H7 (cell line): ENCODE measurements around the gene NPDC1. TPM values are rescaled to one million over a fixed set of nuclear protein-coding genes. Genes with fewer than 3 reads are reported as not detected.
"Not testable (repeated sequence)": the region's sequence is repeated elsewhere in the genome, so short reads cannot be mapped to it uniquely, and the experiment has no call there.

Experiments
- DNase-seq: peaks from one replicate; pipeline ENCODE4 v3.0.0; 2012
- H3K27me3 ChIP-seq: 2 replicates; pipeline ENCODE4 v1.6.0; 2011; ENCODE audit warnings: mild to moderate bottlenecking, low read length; ENCODE audit not compliant: control insufficient read depth, insufficient read depth
- H3K36me3 ChIP-seq: replicated peaks from 2 replicates; pipeline ENCODE4 v1.5.1; 2011; ENCODE audit warnings: low read length; ENCODE audit not compliant: control insufficient read depth, insufficient read depth
- H3K4me3 ChIP-seq: 2 replicates; pipeline ENCODE4 v1.5.1; 2011; ENCODE audit warnings: low read depth, mild to moderate bottlenecking, control low read depth, low read length, moderate library complexity; ENCODE audit not compliant: insufficient read depth
- total RNA-seq: library from RNA; depleted of rRNA; stranded (reverse); fragments of >200 nt; shearing (Covaris generic); gene quantifications from 2 replicates; pipeline ENCODE4 v1.2.3, GENCODE V29; 2014

NPDC1 gene
- total RNA-seq, 1 experiment from 2014 or later: 10.1 TPM

DNA sequence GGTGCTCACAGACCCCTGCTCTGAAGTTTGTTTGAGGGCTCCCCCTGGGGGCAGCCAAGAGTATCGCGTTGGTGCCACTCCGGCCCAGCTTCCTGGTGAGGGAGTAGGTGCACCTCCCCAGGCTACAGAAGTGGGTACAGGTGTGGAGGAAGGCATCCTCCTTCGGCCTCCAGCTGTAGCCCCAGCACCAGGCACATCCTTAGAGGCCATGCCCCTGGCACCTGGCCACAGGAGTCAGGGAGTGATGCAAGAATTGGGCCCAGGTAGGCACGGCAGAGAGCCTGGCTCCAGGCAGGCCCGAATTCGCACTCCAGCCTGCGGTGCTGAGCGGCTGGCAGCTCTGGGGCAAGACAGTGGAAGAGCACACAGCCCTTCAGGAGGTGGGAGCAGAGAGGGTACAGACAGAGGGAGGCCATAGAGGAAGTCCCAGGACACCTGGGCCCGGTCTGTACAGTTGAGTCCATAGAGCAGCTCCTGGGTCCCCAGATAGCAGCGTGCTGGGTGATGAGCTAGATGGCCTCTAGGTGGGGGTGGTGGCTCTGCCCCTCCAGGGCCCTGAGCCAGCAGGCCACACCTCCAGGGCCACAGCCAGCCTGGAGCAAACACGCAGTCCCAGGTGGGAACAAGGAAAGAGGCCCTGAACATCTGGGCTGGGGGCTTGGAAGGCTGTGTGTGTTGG lies 22.0 kb upstream of the NPDC1 start:
- Histone ChIP-seq H3K27me3 (no peaks in the 10 kb centered on the region), H3K36me3 (peaks cover 8% of the 10 kb centered on the region), H3K4me3 (no peak overlapping the region)
- peak; percentile 93 for DNase-seq

- H3K36me3 ChIP-seq: peaks cover 8% of the 10 kb centered on the region
- no peak overlapping the region for H3K4me3 ChIP-seq
- no peaks in the 10 kb centered on the region for H3K27me3 ChIP-seq
- DNase-seq: no peak
Observed at GRCh38 chr9:137066096-137066861, 20.3 kb upstream of the NPDC1 start.

DNA sequence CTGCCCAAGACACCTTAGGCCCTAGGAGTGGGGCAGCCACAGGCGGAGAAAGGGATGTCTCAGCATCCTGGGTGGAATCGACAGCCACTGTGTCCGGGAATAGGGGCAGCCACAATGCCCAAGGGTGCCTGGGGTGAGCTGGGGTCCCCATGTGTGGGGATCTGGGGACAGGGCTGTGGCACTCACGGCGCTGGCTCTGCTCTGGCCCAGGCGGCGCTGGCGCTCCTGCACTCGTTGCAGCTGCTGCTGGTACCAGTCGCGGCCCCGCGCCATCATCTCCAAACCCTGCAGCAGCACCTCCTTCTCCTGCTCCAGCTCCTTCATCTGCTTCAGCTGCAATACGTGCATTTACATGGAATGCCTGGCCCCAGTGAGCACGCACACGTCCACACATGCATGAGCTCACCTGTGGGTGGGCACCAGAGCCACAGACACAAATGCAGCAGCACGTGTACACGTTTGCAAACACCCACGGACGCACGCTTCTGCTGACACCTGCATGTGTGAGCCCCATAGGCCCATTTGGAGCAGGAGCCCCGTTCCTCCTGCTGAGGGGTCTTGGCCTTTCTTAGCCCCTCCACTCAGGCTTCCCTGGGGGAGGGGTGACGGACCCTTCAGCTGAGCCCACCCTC lies 19.5 kb upstream of the NPDC1 start:
- no peaks in the 10 kb centered on the region for H3K27me3 ChIP-seq
- no peak overlapping the region for H3K4me3 ChIP-seq
- peaks cover 8% of the 10 kb centered on the region for H3K36me3 ChIP-seq
- no peak for DNase-seq

- Histone ChIP-seq H3K27me3 (no peaks in the 10 kb centered on the region), H3K4me3 (no peak overlapping the region), H3K36me3 (peaks cover 8% of the 10 kb centered on the region)
- DNase-seq: no peak
Observed at GRCh38 chr9:137064880-137065164, 18.8 kb upstream of the NPDC1 start.

- Histone ChIP-seq H3K27me3 (no peaks in the 10 kb centered on the region), H3K4me3 (no peak overlapping the region), H3K36me3 (peaks cover 8% of the 10 kb centered on the region)
- DNase-seq: peak; percentile 94
Observed at GRCh38 chr9:137064027-137064879, 18.3 kb upstream of the NPDC1 start.

DNA sequence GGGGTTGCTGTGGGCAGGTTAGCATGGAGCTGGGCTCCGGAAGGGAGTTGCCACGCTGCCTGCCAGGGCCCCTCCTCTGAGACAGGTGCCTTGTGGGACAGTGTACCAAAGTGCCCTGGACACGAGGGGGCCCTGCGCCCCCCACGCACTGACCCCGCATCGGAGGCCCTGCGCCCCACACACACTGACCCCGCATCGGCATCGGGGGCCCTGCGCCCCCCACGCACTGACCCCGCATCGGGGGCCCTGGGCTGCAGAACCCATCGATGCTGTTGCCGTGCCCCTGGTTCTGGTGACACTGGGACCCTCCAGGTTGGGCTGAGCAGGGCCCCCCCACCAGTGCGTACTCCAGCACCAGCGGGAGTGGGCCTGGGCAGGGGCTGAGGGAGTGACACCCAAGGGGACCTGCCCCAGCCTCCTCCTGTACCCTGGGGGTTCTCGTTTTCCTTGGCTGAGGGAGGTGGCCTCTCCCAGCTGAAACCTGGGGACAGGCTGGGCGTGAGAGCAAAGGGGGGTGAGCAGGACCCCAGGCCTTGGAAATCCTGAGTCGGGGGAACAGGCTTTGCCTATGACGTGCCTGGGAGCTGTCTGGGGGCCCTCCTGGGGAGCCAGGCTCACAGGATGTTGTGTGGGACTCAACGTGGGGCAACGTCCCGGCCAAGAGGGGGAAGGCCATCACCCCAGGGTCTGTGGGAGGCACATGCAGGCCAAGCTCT lies 17.5 kb upstream of the NPDC1 start:
- Histone ChIP-seq H3K4me3 (no peak overlapping the region), H3K36me3 (peaks cover 8% of the 10 kb centered on the region), H3K27me3 (no peaks in the 10 kb centered on the region)
- DNase-seq: no peak

DNA sequence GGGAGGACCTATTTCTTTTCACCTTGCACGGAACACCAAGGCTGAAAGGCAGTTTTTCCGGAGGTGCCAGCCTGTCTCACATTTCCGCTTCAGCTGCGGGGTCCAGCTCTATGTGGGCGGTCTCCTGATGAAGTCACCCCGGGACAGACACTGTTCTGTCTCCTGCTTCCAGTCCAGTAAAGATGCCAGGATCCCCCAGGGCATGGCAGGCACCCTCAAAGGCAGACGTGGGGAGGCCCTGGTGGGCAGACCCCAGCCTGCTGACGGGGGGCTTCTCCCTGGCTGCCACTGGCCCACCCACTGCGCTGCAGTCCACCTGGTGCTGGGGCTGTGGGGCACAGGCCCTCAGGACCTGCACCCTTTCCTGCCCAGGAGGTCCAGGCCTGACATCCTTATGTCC lies 16.8 kb upstream of the NPDC1 start:
- not testable (repeated sequence) for H3K27me3 ChIP-seq, H3K36me3 ChIP-seq, DNase-seq, H3K4me3 ChIP-seq

DNA sequence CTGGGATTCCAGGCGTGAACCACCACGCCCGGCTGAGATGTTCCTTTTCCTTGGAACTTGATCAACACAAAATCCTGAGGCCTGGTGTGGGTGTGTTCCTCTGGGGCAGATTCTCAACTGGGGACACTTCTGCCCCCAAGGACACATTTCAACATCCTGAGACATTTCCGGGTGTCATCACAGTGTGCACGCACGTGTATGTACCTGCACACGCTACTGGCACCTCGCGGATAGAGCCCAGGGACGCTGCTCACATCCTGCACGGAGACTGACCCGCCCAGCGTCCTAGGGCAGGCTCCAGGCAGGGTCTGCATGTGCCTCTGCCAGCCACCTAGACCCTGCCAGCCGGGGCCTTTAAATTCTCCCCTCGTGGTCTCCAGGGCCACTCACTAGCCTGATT lies 16.4 kb upstream of the NPDC1 start:
- Histone ChIP-seq H3K4me3 (no peak overlapping the region), H3K27me3 (no peaks in the 10 kb centered on the region), H3K36me3 (peaks cover 8% of the 10 kb centered on the region)
- no peak for DNase-seq

DNA sequence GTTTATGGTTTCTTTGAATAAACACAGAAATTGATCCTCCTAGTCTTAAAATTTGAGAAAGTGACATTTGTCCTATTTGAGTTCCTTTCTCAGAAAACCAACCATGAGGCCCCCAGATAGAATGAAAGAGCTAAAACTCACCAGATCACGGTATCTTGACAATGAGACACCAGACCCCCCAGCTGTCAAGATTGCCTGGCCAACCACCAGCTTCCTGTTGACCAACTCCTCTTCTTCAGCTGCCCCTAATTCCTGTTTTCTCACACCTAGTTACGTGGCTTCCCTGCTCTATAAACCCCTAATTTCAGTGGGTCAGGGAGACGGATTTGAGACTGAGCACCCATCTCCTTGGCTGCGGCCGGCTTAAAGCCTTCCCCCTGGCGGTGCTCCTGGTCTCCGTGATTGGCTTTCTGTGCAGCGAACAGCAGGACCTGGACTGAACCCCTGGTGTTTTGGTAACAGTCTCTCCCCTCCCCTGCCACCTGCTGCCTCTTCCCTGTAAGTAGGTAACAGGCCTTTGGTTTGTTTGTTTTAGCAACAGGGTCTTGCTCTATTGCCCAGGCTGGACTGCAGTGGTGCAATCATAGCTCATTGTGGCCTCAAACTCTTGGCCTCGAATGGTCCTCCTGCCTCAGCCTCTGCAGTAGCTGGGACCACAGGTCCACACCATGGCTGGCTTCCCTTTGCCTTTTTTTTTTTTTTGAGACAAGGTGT lies 12.7 kb upstream of the NPDC1 start:
- H3K27me3 ChIP-seq: peaks cover 17% of the 10 kb centered on the region
- no peaks in the 10 kb centered on the region for H3K36me3 ChIP-seq
- no peak overlapping the region for H3K4me3 ChIP-seq
- no peak for DNase-seq

- DNase-seq: no peak
- Histone ChIP-seq H3K4me3 (no peak overlapping the region), H3K27me3 (peaks cover 28% of the 10 kb centered on the region), H3K36me3 (no peaks in the 10 kb centered on the region)
Observed at GRCh38 chr9:137057545-137057944, 11.6 kb upstream of the NPDC1 start.

- no peak overlapping the region for H3K4me3 ChIP-seq
- H3K27me3 ChIP-seq: peaks cover 32% of the 10 kb centered on the region
- DNase-seq: no peak
- H3K36me3 ChIP-seq: no peaks in the 10 kb centered on the region
Observed at GRCh38 chr9:137056739-137057415, 10.9 kb upstream of the NPDC1 start.

DNA sequence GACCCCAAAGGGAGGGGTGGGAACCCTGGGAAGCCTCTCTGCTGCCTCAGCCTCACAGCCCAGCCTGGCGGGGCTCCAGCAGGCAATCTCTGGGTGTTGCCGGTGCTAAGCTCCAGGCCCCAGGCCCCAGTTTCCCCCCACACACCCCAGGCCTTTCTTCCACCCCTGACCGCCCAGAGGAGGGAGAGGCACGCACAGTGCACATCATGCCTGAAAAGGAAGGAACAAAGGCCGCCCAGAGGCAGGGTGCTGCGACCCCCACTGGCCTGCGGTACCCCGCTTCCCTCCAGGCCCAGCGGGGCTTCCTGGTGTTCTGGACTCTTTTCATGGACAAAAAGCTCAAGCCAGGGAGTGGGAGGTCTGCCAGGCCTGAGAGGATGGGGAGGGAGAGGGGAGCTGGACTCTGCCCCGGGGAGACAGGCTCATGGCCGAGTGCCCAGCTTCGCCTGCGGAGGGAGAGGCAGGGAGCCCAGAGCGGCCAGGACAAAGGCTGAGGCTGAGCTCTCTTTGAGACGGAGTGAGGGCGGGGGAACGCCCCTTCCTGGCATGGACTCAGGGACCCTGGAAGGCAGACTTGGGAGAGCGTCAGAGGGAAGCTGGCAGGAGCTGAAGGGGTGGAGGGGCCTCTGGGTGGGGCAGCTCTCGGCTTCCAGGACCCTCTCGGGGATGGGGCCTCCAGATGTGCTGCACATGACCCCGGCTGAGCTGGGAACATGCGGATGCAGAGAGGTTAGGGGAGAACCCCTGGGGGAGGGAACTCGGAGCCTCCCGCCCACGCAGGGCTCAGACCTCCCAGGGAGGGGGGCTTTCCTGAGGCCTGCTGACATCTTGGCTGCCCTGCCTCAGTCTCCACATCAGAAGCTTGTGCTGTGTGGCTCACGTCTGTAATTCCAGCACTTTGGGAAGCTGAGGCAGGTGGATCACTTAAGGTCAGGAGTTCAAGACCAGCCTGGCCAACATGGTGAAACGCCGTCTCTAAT lies 9.7 kb upstream of the NPDC1 start:
- DNase-seq: peak; percentile 78
- no peaks in the 10 kb centered on the region for H3K36me3 ChIP-seq
- H3K27me3 ChIP-seq: peaks cover 32% of the 10 kb centered on the region
- no peak overlapping the region for H3K4me3 ChIP-seq
